Activated naive CD4-positive, alpha-beta T cell treated with anti-CD3 and anti-CD28 coated beads for 36 hours (primary cell): ENCODE measurements around the gene RNU1-3. TPM values are rescaled to one million over a fixed set of nuclear protein-coding genes. Genes with fewer than 3 reads are reported as not detected.
"Not testable (repeated sequence)": the region's sequence is repeated elsewhere in the genome, so short reads cannot be mapped to it uniquely, and the experiment has no call there.

Source experiments
- CTCF ChIA-PET: fragments of 350-600 bp; sonication (Branson Sonifier 250); formaldehyde crosslinking; loops from one replicate; lab custom pipeline; 2021; ENCODE audit warnings: antibody characterized with exemption; lab: Charles Lee
- DNase-seq: peaks from one replicate; pipeline ENCODE4 v3.0.0-alpha.2; 2020
- H3K27ac Mint-ChIP-seq: one replicate; pipeline ENCODE4 v1.8.0; 2021; ENCODE audit warnings: mild to moderate bottlenecking, mixed read lengths
- H3K27me3 Mint-ChIP-seq: one replicate; pipeline ENCODE4 v1.8.0; 2021; ENCODE audit warnings: low read depth, mixed read lengths
- H3K36me3 Mint-ChIP-seq: one replicate; pipeline ENCODE4 v1.8.0; 2021; ENCODE audit warnings: low read depth, mixed read lengths
- H3K4me1 Mint-ChIP-seq: one replicate; pipeline ENCODE4 v1.8.0; 2021; ENCODE audit warnings: low read depth, mixed read lengths
- H3K4me3 Mint-ChIP-seq: one replicate; pipeline ENCODE4 v1.8.0; 2021; ENCODE audit warnings: mild to moderate bottlenecking, moderate library complexity, mixed read lengths
- H3K9me3 Mint-ChIP-seq: one replicate; pipeline ENCODE4 v1.8.0; 2021; ENCODE audit warnings: mixed read lengths
- intact Hi-C: fragments of 100-400 bp; cut with micrococcal nuclease; formaldehyde crosslinking; loops from one replicate; pipeline ENCODE4 v1.15.1; 2023
- total RNA-seq, 2 experiments: library from RNA; stranded (reverse); gene quantifications; one replicate each; pipeline ENCODE4 v1.2.3, GENCODE V29; 2021

Gene RNU1-3
- total RNA-seq, 2 experiments from 2014 or later, result 1,341 to 1,386 TPM

GRCh38 chr1:16692717-16693448 is 26.1 kb upstream of the RNU1-3 start:
- intact Hi-C loops, H3K4me1 Mint-ChIP-seq, DNase-seq, H3K36me3 Mint-ChIP-seq, H3K27ac Mint-ChIP-seq, H3K9me3 Mint-ChIP-seq, H3K4me3 Mint-ChIP-seq, H3K27me3 Mint-ChIP-seq: not testable (repeated sequence)
- CTCF ChIA-PET, result interaction anchor here (1.6 kb wide), 1 partner anchor 9 kb away, joined by 5 read pairs; no protein-coding TSS in a partner anchor

GRCh38 chr1:16692283-16692682 is 25.5 kb upstream of the RNU1-3 start:
- CTCF ChIA-PET, H3K9me3 Mint-ChIP-seq, H3K27ac Mint-ChIP-seq, H3K36me3 Mint-ChIP-seq, H3K27me3 Mint-ChIP-seq, intact Hi-C loops, DNase-seq, H3K4me1 Mint-ChIP-seq, H3K4me3 Mint-ChIP-seq: not testable (repeated sequence)

GRCh38 chr1:16690971-16691682 is 24.4 kb upstream of the RNU1-3 start:
- CTCF ChIA-PET, result interaction anchor here (0.7 kb wide), 1 partner anchor 304 kb away, joined by 3 read pairs; no protein-coding TSS in a partner anchor
- not testable (repeated sequence) for DNase-seq, H3K36me3 Mint-ChIP-seq

GRCh38 chr1:16687132-16687800 is 20.5 kb upstream of the RNU1-3 start:
- CTCF ChIA-PET, result interaction anchor here (0.6 to 1.5 kb wide), 2 partner anchors 14 to 63 kb away, joined by 3 read pairs; no protein-coding TSS in a partner anchor
- H3K36me3 Mint-ChIP-seq, H3K27me3 Mint-ChIP-seq, DNase-seq, H3K27ac Mint-ChIP-seq, H3K9me3 Mint-ChIP-seq, H3K4me3 Mint-ChIP-seq, H3K4me1 Mint-ChIP-seq, intact Hi-C loops: not testable (repeated sequence)

More at GRCh38 chr1:16690971-16691682, 24.4 kb upstream of the RNU1-3 start:
- H3K27ac Mint-ChIP-seq, H3K4me1 Mint-ChIP-seq, H3K9me3 Mint-ChIP-seq, intact Hi-C loops, H3K4me3 Mint-ChIP-seq, H3K27me3 Mint-ChIP-seq: not testable (repeated sequence)

GRCh38 chr1:16685445-16686371 is 19.0 kb upstream of the RNU1-3 start:
- CTCF ChIA-PET, H3K36me3 Mint-ChIP-seq, H3K4me1 Mint-ChIP-seq, H3K27me3 Mint-ChIP-seq, H3K4me3 Mint-ChIP-seq, DNase-seq, H3K27ac Mint-ChIP-seq, intact Hi-C loops, H3K9me3 Mint-ChIP-seq: not testable (repeated sequence)

GRCh38 chr1:16684738-16685337 is 18.1 kb upstream of the RNU1-3 start:
- CTCF ChIA-PET, H3K27ac Mint-ChIP-seq, intact Hi-C loops, H3K9me3 Mint-ChIP-seq, H3K4me1 Mint-ChIP-seq, H3K4me3 Mint-ChIP-seq, H3K36me3 Mint-ChIP-seq, DNase-seq: not testable (repeated sequence)
- peaks cover 12% of the 10 kb centered on the region for H3K27me3 Mint-ChIP-seq

GRCh38 chr1:16684152-16684551 is 17.4 kb upstream of the RNU1-3 start:
- CTCF ChIA-PET, H3K4me1 Mint-ChIP-seq, DNase-seq, H3K36me3 Mint-ChIP-seq, H3K9me3 Mint-ChIP-seq, H3K27ac Mint-ChIP-seq, intact Hi-C loops, H3K4me3 Mint-ChIP-seq: not testable (repeated sequence)
- H3K27me3 Mint-ChIP-seq, result peaks cover 16% of the 10 kb centered on the region

GRCh38 chr1:16682803-16683202 is 16.1 kb upstream of the RNU1-3 start:
- not testable (repeated sequence) for H3K27ac Mint-ChIP-seq

GRCh38 chr1:16680366-16680765 is 13.6 kb upstream of the RNU1-3 start:
- H3K27me3 Mint-ChIP-seq, result peaks cover 22% of the 10 kb centered on the region
- H3K36me3 Mint-ChIP-seq, H3K9me3 Mint-ChIP-seq, DNase-seq, H3K27ac Mint-ChIP-seq, H3K4me3 Mint-ChIP-seq, CTCF ChIA-PET, intact Hi-C loops: not testable (repeated sequence)
- H3K4me1 Mint-ChIP-seq, result peaks cover 25% of the 10 kb centered on the region

More at GRCh38 chr1:16682803-16683202, 16.1 kb upstream of the RNU1-3 start:
- H3K4me3 Mint-ChIP-seq, H3K36me3 Mint-ChIP-seq, intact Hi-C loops, DNase-seq, H3K4me1 Mint-ChIP-seq, H3K9me3 Mint-ChIP-seq, CTCF ChIA-PET: not testable (repeated sequence)
- peaks cover 25% of the 10 kb centered on the region for H3K27me3 Mint-ChIP-seq

- Mint-ChIP-seq H3K27me3 (peaks cover 22% of the 10 kb centered on the region), H3K36me3 (no peaks in the 10 kb centered on the region), H3K4me1 (peaks cover 25% of the 10 kb centered on the region), H3K27ac (peak overlapping the region; percentile 72), H3K9me3 (no peaks in the 10 kb centered on the region), H3K4me3 (peak overlapping the region; percentile 50)
- CTCF ChIA-PET, result no interaction called here
- intact Hi-C loops, result loop anchor here (10.0 kb wide), 1 partner anchor 47 kb away; no protein-coding TSS in a partner anchor
- DNase-seq, result peak; percentile 66
Observed at GRCh38 chr1:16677552-16678431, 11.0 kb upstream of the RNU1-3 start.
